ENCODE results near the gene TMEM144.

- TF ChIP-seq CTCF (conservative IDR thresholded peaks at IDR 0.05), result no peak
- TF ChIP-seq EZH2 (IDR thresholded peaks at IDR 0.05; ENCODE audit: low read depth), result no peak
Measured at GRCh38 chr4:158197194-158197776, 13.0 kb upstream of the TMEM144 start.

Measured in PC-9 (cell line).